K562 treated with DMSO at 1 percent for 24 hours (cell line): ENCODE data around the gene LCE2D. TPM values are rescaled to one million over a fixed set of nuclear protein-coding genes. Genes with fewer than 3 reads are reported as not detected.

Experiments
- total RNA-seq: library from RNA; unstranded; fragments of 300-600 nt; gene quantifications from 2 replicates; pipeline ENCODE4 v1.2.3, GENCODE V29; 2022; ENCODE audit warnings: low read depth; ENCODE audit not compliant: insufficient read depth

LCE2D gene
- not detected in 2 replicates for total RNA-seq

GRCh38 chr1:152663098-152663497 is at the start of gene LCE2D:
TSS of gene LCE2D (plus strand) at chr1:152663380. CDS start at chr1:152664106, 726 bp downstream.

GRCh38 chr1:152613511-152613910 is 49.7 kb upstream of the LCE2D start, which contains the start of gene LCE3B:
TSS of gene LCE3B (plus strand) at chr1:152613811. CDS start at chr1:152613811, 0 bp downstream.

GRCh38 chr1:152622803-152623202 is 40.4 kb upstream of the LCE2D start, which contains the start of gene LCE3A:
TSS of gene LCE3A (minus strand) at chr1:152623103. CDS start at chr1:152623103, 0 bp downstream.

GRCh38 chr1:152674983-152675382 is 11.8 kb downstream of the LCE2D start, which contains the start of gene LCE2C:
TSS of gene LCE2C (plus strand) at chr1:152675279. CDS start at chr1:152676016, 737 bp downstream.

GRCh38 chr1:152685823-152686222 is 22.6 kb downstream of the LCE2D start, which contains the start of gene LCE2B:
TSS of gene LCE2B (plus strand) at chr1:152686123. CDS start at chr1:152686844, 721 bp downstream.

GRCh38 chr1:152697701-152698600 is 34.8 kb downstream of the LCE2D start, which contains the start of gene LCE2A:
TSS of gene LCE2A (plus strand) at chr1:152698345. CDS start at chr1:152698902, 557 bp downstream.

GRCh38 chr1:152707860-152708259 is 44.7 kb downstream of the LCE2D start, which contains the start of gene LCE4A:
TSS of gene LCE4A (plus strand) at chr1:152708160. CDS start at chr1:152709076, 916 bp downstream.

Other genes with a start within 250 kb of the LCE2D start
- not detected in 2 replicates for gene CRNN, start 249.1 kb upstream of the LCE2D start, total RNA-seq
- gene LCE5A, start 152.6 kb upstream of the LCE2D start, total RNA-seq: not detected in 2 replicates
- gene CRCT1, start 148.9 kb upstream of the LCE2D start, total RNA-seq: not detected in 2 replicates
- not detected in 2 replicates for gene LCE3E, start 96.6 kb upstream of the LCE2D start, total RNA-seq
- not detected in 2 replicates for gene LCE3D, start 82.9 kb upstream of the LCE2D start, total RNA-seq
- not detected in 2 replicates for gene LCE3C, start 63.1 kb upstream of the LCE2D start, total RNA-seq
- gene LCE3B, start 49.6 kb upstream of the LCE2D start, total RNA-seq: not detected in 2 replicates
- gene LCE3A, start 40.3 kb upstream of the LCE2D start, total RNA-seq: not detected in 2 replicates
- not detected in 2 replicates for gene LCE2C, start 11.9 kb downstream of the LCE2D start, total RNA-seq
- gene LCE2B, start 22.7 kb downstream of the LCE2D start, total RNA-seq: not detected in 2 replicates
- not detected in 2 replicates for gene LCE2A, start 35.0 kb downstream of the LCE2D start, total RNA-seq
- gene LCE4A, start 44.8 kb downstream of the LCE2D start, total RNA-seq: not detected in 2 replicates
- not detected in 2 replicates for gene KPRP, start 94.6 kb downstream of the LCE2D start, total RNA-seq
- not detected in 2 replicates for gene LCE1F, start 111.8 kb downstream of the LCE2D start, total RNA-seq
- gene LCE1E, start 122.9 kb downstream of the LCE2D start, total RNA-seq: not detected in 2 replicates
- gene LCE1D, start 133.3 kb downstream of the LCE2D start, total RNA-seq: not detected in 2 replicates
- not detected in 2 replicates for gene LCE1C, start 143.3 kb downstream of the LCE2D start, total RNA-seq
- gene LCE1B, start 148.6 kb downstream of the LCE2D start, total RNA-seq: not detected in 2 replicates
- gene LCE1A, start 164.1 kb downstream of the LCE2D start, total RNA-seq: not detected in 2 replicates
- gene LCE6A, start 179.5 kb downstream of the LCE2D start, total RNA-seq: not detected in 2 replicates
- not detected in 2 replicates for gene LCE7A, start 196.6 kb downstream of the LCE2D start, total RNA-seq
- gene SMCP, start 214.9 kb downstream of the LCE2D start, total RNA-seq: not detected in 2 replicates
- not detected in 2 replicates for gene IVL, start 245.2 kb downstream of the LCE2D start, total RNA-seq